HepG2 (cell line): ENCODE data around the gene UBASH3A. TPM values are rescaled to one million over a fixed set of nuclear protein-coding genes. Genes with fewer than 3 reads are reported as not detected.

ENCODE experiments used
- ATAC-seq: fragments of 200-7000 bp; cut with Tn5 transposase; 3 replicates; pipeline ENCODE4 v1.9.1; 2020; ENCODE audit warnings: mild to moderate bottlenecking, moderate library complexity
- BruUV-seq: library from RNA; stranded (reverse); fragments of 400-500 nt; replicated peaks from 2 replicates; lab custom pipeline; 2021; lab: Mats Ljungman, UMichigan
- CTCF ChIA-PET: fragments of 300-600 bp; formaldehyde crosslinking; extraction: SDS; loops from one replicate; lab custom pipeline; 2021; ENCODE audit warnings: low total read pairs, inconsistent platforms, low intra/inter-chr PET ratio; lab: Yijun Ruan, JAX
- POLR2A ChIA-PET: fragments of 350-600 bp; sonication (Branson Sonifier 250); formaldehyde crosslinking; loops from one replicate; lab custom pipeline; 2020; ENCODE audit warnings: antibody characterized with exemption, inconsistent platforms; lab: Yijun Ruan, JAX
- DNase-seq: peaks from one replicate; pipeline ENCODE4 v3.0.0-alpha.2; 2015; ENCODE audit warnings: low spot score
- FAIRE-seq: peaks from 3 replicates; lab custom pipeline; 2011; peaks lifted over from hg19 to GRCh38; lab: Jason Lieb, UNC
- H2AFZ ChIP-seq: one replicate; pipeline ENCODE4 v1.6.1; 2011; ENCODE audit warnings: low read length, inconsistent platforms
- H3K27ac ChIP-seq: fragments of 300-600 bp; 3 replicates; pipeline ENCODE4 v1.8.0; 2011; ENCODE audit warnings: mixed run types, mild to moderate bottlenecking, mixed read lengths, low read length, inconsistent platforms; ENCODE audit not compliant: insufficient read depth; ENCODE audit errors: extremely low read length
- H3K27me3 ChIP-seq, 2 experiments: fragments of 200-600 bp in 1 of 2; 2 replicates in 1 of 2; 3 replicates in 1 of 2; pipeline versions ENCODE4 v1.6.0 to v1.8.0; 2011; ENCODE audit warnings: low read length in 2 of 2, mild to moderate bottlenecking in 2 of 2, moderate library complexity in 2 of 2, inconsistent platforms in 1 of 2; ENCODE audit not compliant: insufficient read depth in 2 of 2, control insufficient read depth in 1 of 2
- H3K36me3 ChIP-seq, 2 experiments: fragments of 200-600 bp in 1 of 2; replicated peaks in 1 of 2; 2 replicates in 1 of 2; 3 replicates in 1 of 2; pipeline versions ENCODE4 v1.5.1 to v1.8.0; 2011; ENCODE audit warnings: low read length in 2 of 2, inconsistent platforms in 1 of 2; ENCODE audit not compliant: insufficient read depth in 2 of 2, control insufficient read depth in 1 of 2
- H3K4me1 ChIP-seq: 2 replicates; pipeline ENCODE4 v1.5.1; 2012; ENCODE audit warnings: low read length, inconsistent platforms; ENCODE audit not compliant: insufficient read depth
- H3K4me2 ChIP-seq: 2 replicates; pipeline ENCODE4 v1.6.0; 2011; ENCODE audit warnings: low read depth, low read length, inconsistent platforms
- H3K4me3 ChIP-seq, 3 experiments: fragments of 200-600 bp in 1 of 3; sonication (generic), shearing (Covaris generic) in 1 of 3; replicated peaks in 1 of 3; 2 replicates each; pipeline ENCODE4 v1.5.1; 2011 to 2016; ENCODE audit warnings: low read length in 3 of 3, inconsistent platforms in 2 of 3, low read depth in 2 of 3, mild to moderate bottlenecking in 2 of 3, control low read depth in 1 of 3, mixed read lengths in 1 of 3; ENCODE audit not compliant: insufficient read depth in 1 of 3
- H3K79me2 ChIP-seq: one replicate; pipeline ENCODE4 v1.6.1; 2011; ENCODE audit warnings: low read length, inconsistent platforms; ENCODE audit not compliant: insufficient read depth
- H3K9ac ChIP-seq: 2 replicates; pipeline ENCODE4 v1.6.0; 2011; ENCODE audit warnings: mild to moderate bottlenecking, low read depth, low read length, inconsistent platforms; ENCODE audit not compliant: insufficient read depth
- H3K9me3 ChIP-seq: 2 replicates; pipeline ENCODE4 v1.5.1; 2012; ENCODE audit warnings: mild to moderate bottlenecking, low read length
- H4K20me1 ChIP-seq: 2 replicates; pipeline ENCODE4 v1.6.0; 2011; ENCODE audit warnings: inconsistent platforms, mild to moderate bottlenecking, low read length, moderate library complexity; ENCODE audit not compliant: insufficient read depth
- HIC2 ChIP-seq: sonication (generic); formaldehyde crosslinking; IDR thresholded peaks from 2 replicates; pipeline ENCODE4 v1.9.0; 2022; ENCODE audit warnings: low read depth, missing genetic modification reagents
- HIVEP1 ChIP-seq: sonication (generic); formaldehyde crosslinking; IDR thresholded peaks from 2 replicates; pipeline ENCODE4 v1.4.0; 2020; ENCODE audit warnings: mild to moderate bottlenecking, missing genetic modification reagents
- JUN ChIP-seq: sonication (generic); formaldehyde crosslinking; IDR thresholded peaks from 2 replicates; pipeline ENCODE4 v1.4.0; 2020; ENCODE audit warnings: mild to moderate bottlenecking, missing genetic modification reagents
- SAFB2 ChIP-seq: sonication (generic); formaldehyde crosslinking; IDR thresholded peaks from 2 replicates; pipeline ENCODE4 v1.5.1; 2020; ENCODE audit warnings: missing genetic modification reagents, low read depth, mild to moderate bottlenecking, borderline replicate concordance
- SETDB1 ChIP-seq: sonication (generic); formaldehyde crosslinking; IDR thresholded peaks from 2 replicates; pipeline ENCODE4 v1.5.1; 2020; ENCODE audit warnings: missing genetic modification reagents, mild to moderate bottlenecking, borderline replicate concordance
- SUZ12 ChIP-seq: fragments of 150-350 bp; IDR thresholded peaks from 2 replicates; pipeline ENCODE4 v1.6.1; 2014; ENCODE audit warnings: low read depth, low read length
- ZNF407 ChIP-seq: sonication (generic); formaldehyde crosslinking; IDR thresholded peaks from one replicate; pipeline ENCODE4 v1.5.1; 2020; ENCODE audit warnings: mild to moderate bottlenecking, missing genetic modification reagents; ENCODE audit errors: not compliant biosample characterization
- ZNF510 ChIP-seq: sonication (generic); formaldehyde crosslinking; IDR thresholded peaks from 2 replicates; pipeline ENCODE4 v1.4.0; 2020; ENCODE audit warnings: low read depth, mild to moderate bottlenecking, missing genetic modification reagents
- ZNF775 ChIP-seq: sonication (generic); formaldehyde crosslinking; IDR thresholded peaks from 2 replicates; pipeline ENCODE4 v1.4.0; 2020; ENCODE audit warnings: missing genetic modification reagents, mild to moderate bottlenecking, moderate library complexity, borderline replicate concordance
- ZSCAN25 ChIP-seq: sonication (generic); formaldehyde crosslinking; IDR thresholded peaks from 2 replicates; pipeline ENCODE4 v1.8.0; 2022; ENCODE audit warnings: mild to moderate bottlenecking, missing genetic modification reagents
- WGBS: methylation state at CpG from one replicate; pipeline ENCODE4 v1.1.6; 2017; ENCODE audit warnings: low lambda C conversion rate; 5-methylcytosine and 5-hydroxymethylcytosine counted together
- in situ Hi-C: cut with HindIII; loops from 2 replicates; pipeline ENCODE4 v1.10.0; 2017; ENCODE audit warnings: low pct_unique_long_range_greater_than_20kb; ENCODE audit not compliant: extremely low pct_ligation_motif_present
- intact Hi-C: fragments of 100-400 bp; cut with micrococcal nuclease; formaldehyde crosslinking; loops from one replicate; pipeline ENCODE4 v1.10.0; 2022; ENCODE audit not compliant: unreplicated experiment
- polyA plus RNA-seq, 8 experiments: library from polyadenylated mRNA; depleted of rRNA in 3 of 8; stranded (reverse) in 7 of 8; unstranded in 1 of 8; fragments of >200 nt; fragmentation: Illumina TruSeq in 4 of 8; extraction: Trizol in 4 of 8; gene quantifications; 2 replicates each; pipeline versions ENCODE4 v1.2.1 to v1.2.3, GENCODE V29; 2011 to 2016; ENCODE audit warnings: low read depth in 4 of 8, missing spikeins in 1 of 8, mixed read lengths in 1 of 8; ENCODE audit not compliant: insufficient read depth in 1 of 8
- total RNA-seq, 5 experiments: library from RNA; depleted of rRNA; stranded (reverse); fragments of >200 nt; fragmentation: Illumina TruSeq; extraction: Trizol; gene quantifications; 2 replicates each; pipeline ENCODE4 v1.2.3, GENCODE V29; 2016; ENCODE audit warnings: low read depth in 1 of 5
- TF ChIP-seq, protein P1 (sequence below): sonication (generic); formaldehyde crosslinking; IDR thresholded peaks from 2 replicates; pipeline ENCODE4 v1.5.0; 2020; ENCODE audit warnings: missing genetic modification reagents

UBASH3A gene
- total and polyA plus RNA-seq, 2 of the 13 experiments (the other 11 are each of a cell fraction or from before 2014, with no cell fraction given), result not detected

DNA sequence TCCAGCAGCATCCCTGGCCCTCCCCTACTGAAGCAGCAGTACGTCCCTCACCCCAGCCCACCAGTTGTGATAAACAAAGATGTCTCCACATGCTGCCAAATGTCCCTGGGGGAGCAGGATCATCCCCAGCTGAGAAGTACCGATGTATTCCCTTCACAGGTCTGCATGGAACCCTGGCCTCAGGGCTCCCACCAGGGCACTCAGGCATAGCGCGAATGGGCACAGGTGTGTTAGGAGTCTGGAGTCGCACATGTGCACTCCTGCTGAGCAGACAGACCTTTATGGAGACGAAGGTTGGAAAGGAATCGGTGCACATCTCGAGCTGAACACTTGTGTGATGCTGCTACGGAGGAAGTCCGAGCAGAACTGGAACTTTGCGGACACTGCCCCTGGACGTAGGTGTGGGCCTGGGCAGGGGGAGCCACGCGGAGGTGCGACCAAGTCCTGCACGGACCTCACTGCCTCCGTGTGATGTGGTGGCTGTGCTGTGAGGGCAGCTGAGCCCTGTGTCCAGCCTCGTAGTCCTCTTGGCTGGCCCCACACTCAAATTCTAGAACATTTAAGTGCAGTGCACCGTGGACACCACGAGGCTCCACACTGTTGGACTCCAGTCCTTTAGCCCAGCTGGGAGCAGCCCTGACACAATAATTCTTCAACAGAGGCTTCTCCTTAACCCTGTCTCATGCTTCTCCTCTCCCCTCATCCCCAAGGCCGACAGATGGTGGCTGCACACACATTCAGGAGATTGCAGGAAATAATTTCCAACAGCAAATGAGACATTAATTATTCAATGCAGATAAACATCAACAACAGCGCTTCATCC lies 48.9 kb downstream of the UBASH3A start:
- Histone ChIP-seq H4K20me1 (no peaks in the 10 kb centered on the region), H3K36me3 (no peaks in the 10 kb centered on the region), H3K79me2 (no peaks in the 10 kb centered on the region), H3K4me3 (no peak overlapping the region), H3K9ac (no peak overlapping the region), H2AFZ (no peak overlapping the region), H3K27ac (no peak overlapping the region), H3K9me3 (no peaks in the 10 kb centered on the region), H3K4me1 (peaks cover 4% of the 10 kb centered on the region; the same call in 1 of the 2 replicates), H3K27me3 (peaks cover 0 to 12% of the 10 kb centered on the region in 2 experiments; a peak in 2 of 5 replicates), H3K4me2 (no peak overlapping the region)
- POLR2A ChIA-PET, result no interaction called here
- CTCF ChIA-PET, result no interaction called here
- BruUV-seq, result no TSS peak
- DNase-seq (no peak), FAIRE-seq (no peak), ATAC-seq (no peak)
- intact Hi-C loops (no loop called here), in situ Hi-C loops (no loop called here)
- WGBS, result 60% methylated on average over 6 of the region's 22 CpGs
- no peak for TF ChIP-seq ZSCAN25 (CRISPR knock-in tag)
- TF ChIP-seq SETDB1 (CRISPR knock-in tag), result no peak
- TF ChIP-seq ZNF510 (CRISPR knock-in tag), result no peak
- TF ChIP-seq JUN, result no peak
- TF ChIP-seq SAFB2 (CRISPR knock-in tag), result no peak
- no peak for TF ChIP-seq ZNF407 (CRISPR knock-in tag)
- TF ChIP-seq HIVEP1 (CRISPR knock-in tag), result no peak
- TF ChIP-seq ZNF775, result no peak
- no peak for TF ChIP-seq HIC2
- TF ChIP-seq SUZ12, result no peak
- TF ChIP-seq, protein P1, sequence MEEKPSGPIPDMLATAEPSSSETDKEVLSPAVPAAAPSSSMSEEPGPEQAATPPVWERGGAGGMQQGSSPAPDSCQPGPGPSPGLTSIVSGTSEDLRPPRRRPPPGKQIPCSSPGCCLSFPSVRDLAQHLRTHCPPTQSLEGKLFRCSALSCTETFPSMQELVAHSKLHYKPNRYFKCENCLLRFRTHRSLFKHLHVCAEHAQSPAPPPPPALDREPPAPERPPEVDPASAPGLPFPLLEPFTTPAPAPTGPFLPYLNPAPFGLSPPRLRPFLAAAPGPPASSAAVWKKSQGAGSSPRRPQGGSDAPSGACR (CRISPR knock-in tag), result no peak
